ENCODE data around the gene NABP1.

The NABP1 gene

DNA sequence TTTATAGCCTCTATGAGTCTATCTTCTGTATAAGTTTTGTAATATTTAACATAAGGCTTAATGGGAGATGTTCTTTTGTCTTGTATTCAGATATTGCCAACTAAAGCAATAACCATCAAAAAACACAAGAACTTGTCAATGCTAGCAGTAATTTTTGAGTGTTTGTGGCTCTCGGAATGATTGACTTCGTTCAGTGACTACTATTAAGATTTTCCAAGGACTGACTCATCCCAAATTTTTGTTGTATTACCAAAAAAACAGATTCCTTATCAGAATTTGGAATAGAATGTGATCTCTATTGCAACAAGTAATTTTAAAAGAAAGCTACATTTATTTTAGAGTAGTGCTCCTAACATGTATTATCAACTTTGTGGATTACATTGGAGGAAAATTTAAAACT is 8.1 kb downstream of the NABP1 start:
- POLR2A ChIA-PET = interaction anchor here (0.6 kb wide), 1 partner anchor 9 kb away, joined by 4 read pairs; the partner anchor contains the start of gene NABP1
- DNase-seq (ENCODE audit: extremely low spot score) = no peak

DNA sequence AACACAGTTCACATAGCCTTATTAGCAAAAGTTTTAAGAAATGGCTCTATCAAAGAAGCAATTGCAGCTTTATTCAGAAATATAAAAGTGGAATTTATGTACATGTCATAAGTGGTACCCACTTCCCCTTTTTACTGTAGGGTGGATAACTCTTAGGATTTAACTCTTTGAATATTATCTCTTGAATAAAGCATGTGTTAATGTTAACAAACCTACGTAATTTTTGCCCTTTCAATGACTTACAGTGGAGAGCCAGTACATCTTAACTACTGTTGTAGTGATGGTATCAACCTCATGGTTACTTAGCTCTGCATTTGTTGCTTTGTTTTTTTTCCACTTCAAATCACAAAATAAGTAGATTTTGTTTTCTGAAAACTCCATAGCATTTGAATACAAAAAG is 8.8 kb downstream of the NABP1 start:
- DNase-seq (ENCODE audit: extremely low spot score) = no peak
- TF ChIP-seq, protein P1, sequence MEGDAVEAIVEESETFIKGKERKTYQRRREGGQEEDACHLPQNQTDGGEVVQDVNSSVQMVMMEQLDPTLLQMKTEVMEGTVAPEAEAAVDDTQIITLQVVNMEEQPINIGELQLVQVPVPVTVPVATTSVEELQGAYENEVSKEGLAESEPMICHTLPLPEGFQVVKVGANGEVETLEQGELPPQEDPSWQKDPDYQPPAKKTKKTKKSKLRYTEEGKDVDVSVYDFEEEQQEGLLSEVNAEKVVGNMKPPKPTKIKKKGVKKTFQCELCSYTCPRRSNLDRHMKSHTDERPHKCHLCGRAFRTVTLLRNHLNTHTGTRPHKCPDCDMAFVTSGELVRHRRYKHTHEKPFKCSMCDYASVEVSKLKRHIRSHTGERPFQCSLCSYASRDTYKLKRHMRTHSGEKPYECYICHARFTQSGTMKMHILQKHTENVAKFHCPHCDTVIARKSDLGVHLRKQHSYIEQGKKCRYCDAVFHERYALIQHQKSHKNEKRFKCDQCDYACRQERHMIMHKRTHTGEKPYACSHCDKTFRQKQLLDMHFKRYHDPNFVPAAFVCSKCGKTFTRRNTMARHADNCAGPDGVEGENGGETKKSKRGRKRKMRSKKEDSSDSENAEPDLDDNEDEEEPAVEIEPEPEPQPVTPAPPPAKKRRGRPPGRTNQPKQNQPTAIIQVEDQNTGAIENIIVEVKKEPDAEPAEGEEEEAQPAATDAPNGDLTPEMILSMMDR (IDR thresholded peaks at IDR 0.05; ENCODE audit: control extremely low read depth, extremely low read depth, low read depth, missing control alignments) = no peak
- CTCF ChIA-PET = interaction anchor here (0.7 to 2.0 kb wide), 3 partner anchors 73 to 119 kb away, joined by 3 to 10 read pairs (median 4); no protein-coding TSS in a partner anchor
- POLR2A ChIA-PET = interaction anchor here (1.0 kb wide), 1 partner anchor 9 kb away, joined by 4 read pairs; the partner anchor contains the start of gene NABP1

More for the DNA sequence above, 8.1 kb downstream of the NABP1 start:
- TF ChIP-seq, protein P1 (IDR thresholded peaks at IDR 0.05; ENCODE audit: control extremely low read depth, extremely low read depth, low read depth, missing control alignments) = no peak
- CTCF ChIA-PET = interaction anchor here (0.7 to 2.0 kb wide), 3 partner anchors 72 to 119 kb away, joined by 3 to 10 read pairs (median 4); no protein-coding TSS in a partner anchor

DNA sequence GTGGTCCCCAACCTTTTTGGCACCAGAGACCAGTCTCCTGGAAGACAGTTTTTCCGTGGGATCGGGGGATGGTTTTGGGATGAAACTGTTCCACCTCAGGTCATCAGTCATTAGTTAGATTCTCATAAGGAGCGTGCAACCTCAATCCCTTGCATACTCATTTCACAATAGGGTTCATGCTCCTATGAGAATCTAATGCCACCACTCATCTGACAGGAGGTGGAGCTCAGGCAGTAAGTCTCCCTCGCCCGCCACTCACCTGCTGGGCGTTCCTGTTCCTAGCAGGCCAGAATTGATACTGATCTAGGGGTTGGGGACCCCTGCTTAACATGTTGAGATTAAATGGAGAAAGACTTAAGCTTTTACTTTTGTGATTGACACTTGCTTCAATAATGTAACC is 9.9 kb downstream of the NABP1 start:
- no peak for DNase-seq (ENCODE audit: extremely low spot score)
- ChIA-PET POLR2A (interaction anchor here (0.6 to 1.3 kb wide), 2 partner anchors 10 to 50 kb away, joined by 4 to 16 read pairs; partner anchors contain the start of gene NABP1), CTCF (interaction anchor here (0.7 to 2.2 kb wide), 7 partner anchors 9 to 136 kb away, joined by 3 to 8 read pairs (median 4); no protein-coding TSS in a partner anchor)
- TF ChIP-seq, protein P1 (IDR thresholded peaks at IDR 0.05; ENCODE audit: control extremely low read depth, extremely low read depth, low read depth, missing control alignments) = no peak

DNA sequence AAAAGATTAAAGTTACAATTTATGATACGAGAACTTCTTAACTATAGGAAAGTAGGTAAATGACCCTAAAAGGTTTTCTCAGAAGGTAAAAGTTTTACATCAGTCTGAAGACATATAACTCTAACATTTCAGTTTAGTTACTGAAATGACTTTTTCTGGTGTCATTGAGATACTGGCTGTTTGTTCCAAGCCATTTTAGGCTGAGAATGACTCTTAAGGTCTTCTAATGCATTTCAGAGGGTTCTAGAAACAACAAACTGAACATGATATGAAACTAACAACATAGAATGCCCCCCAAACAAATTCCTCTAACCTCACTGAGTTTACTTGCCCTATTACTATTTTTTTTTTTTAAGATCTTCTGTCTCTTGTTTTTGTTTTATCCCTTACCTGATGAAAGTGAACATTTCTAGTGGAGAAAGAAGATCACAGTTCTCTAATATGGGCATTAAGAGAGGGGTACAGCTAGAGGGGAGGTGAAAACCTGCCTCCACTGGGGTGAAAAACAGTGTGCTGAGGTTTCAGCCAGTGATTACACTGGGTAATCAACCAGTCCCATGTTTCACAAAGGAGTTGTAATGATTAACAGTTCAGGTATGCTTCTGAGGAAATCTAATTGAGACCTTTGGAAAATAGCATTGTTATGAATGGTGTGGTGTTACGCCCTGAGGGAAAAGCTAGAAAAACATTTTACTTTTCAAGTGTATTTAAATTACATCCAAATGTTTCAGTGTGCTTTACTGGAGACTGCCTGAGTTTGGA is 11.2 kb downstream of the NABP1 start:
- TF ChIP-seq, protein P1 (IDR thresholded peaks at IDR 0.05; ENCODE audit: control extremely low read depth, extremely low read depth, low read depth, missing control alignments) = no peak
- no peak for DNase-seq (ENCODE audit: extremely low spot score)
- CTCF ChIA-PET = interaction anchor here (0.8 to 2.2 kb wide), 7 partner anchors 13 to 137 kb away, joined by 3 to 8 read pairs (median 5); no protein-coding TSS in a partner anchor
- POLR2A ChIA-PET = no interaction called here

DNA sequence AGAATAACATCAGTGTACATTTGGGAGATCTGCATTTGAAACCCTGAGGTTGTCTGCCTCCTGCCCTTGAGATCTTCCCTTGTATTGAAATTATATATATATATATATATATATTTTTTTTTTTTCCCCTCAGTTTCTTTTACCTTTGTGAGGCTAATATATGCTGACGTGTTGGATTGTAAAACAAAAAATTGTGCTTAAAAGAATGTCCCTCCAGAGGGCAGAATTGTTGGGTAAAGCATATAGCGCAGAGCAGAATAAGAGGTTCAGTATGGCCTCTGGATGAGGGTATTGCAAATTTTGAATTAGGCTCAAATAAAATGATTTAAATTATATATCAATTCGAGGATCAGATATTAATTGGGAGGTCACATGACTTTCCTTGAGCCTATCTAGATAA is 12.4 kb downstream of the NABP1 start:
- no peak for DNase-seq (ENCODE audit: extremely low spot score)
- TF ChIP-seq, protein P1 (IDR thresholded peaks at IDR 0.05; ENCODE audit: control extremely low read depth, extremely low read depth, low read depth, missing control alignments) = no peak
- ChIA-PET CTCF (interaction anchor here (1.0 kb wide), 1 partner anchor 123 kb away, joined by 6 read pairs; no protein-coding TSS in a partner anchor), POLR2A (no interaction called here)

DNA sequence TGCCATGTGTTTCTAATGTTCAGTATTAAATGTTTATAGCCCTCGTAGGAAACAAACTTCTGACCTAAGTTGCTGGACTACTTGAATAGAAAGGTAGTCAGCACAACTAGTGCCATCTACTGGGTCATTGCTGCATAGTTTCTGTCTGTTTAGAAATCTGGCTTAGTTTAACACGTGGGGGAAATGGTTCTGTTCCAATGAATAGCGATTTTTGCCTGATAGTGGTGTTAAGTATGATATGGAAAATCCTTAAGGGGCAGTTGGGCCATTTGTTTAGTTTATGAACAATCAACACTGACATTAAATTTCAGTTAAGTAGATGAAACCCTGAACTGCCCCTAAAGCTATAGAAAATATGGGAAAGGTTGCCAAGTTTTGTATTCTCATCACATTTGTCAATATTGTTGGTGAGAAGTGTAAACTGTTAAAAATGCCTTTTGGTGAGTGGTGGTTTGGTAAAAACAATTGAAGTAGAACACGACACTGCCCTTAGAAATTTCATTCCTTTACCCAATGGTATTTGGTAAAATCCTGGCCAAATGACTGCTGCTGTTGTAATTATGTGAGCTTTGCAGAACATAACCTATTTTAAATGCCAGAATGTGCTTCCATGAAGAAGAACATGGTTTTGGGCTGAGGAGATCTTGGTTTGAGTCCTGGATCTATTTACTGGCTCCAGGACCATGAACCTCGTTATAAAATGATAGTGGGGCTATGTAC is 13.2 kb downstream of the NABP1 start:
- POLR2A ChIA-PET = interaction anchor here (1.7 kb wide), 1 partner anchor 14 kb away, joined by 5 read pairs; the partner anchor contains the start of gene NABP1
- peak; percentile 69 for DNase-seq (ENCODE audit: extremely low spot score)
- TF ChIP-seq, protein P1 (IDR thresholded peaks at IDR 0.05; ENCODE audit: control extremely low read depth, extremely low read depth, low read depth, missing control alignments) = peak; percentile 61
- CTCF ChIA-PET = interaction anchor here (0.8 to 2.4 kb wide), 20 partner anchors 9 to 471 kb away, joined by 3 to 25 read pairs (median 4); no protein-coding TSS in a partner anchor
